ENCODE data around the gene SLC17A3.

Gene SLC17A3

DNA sequence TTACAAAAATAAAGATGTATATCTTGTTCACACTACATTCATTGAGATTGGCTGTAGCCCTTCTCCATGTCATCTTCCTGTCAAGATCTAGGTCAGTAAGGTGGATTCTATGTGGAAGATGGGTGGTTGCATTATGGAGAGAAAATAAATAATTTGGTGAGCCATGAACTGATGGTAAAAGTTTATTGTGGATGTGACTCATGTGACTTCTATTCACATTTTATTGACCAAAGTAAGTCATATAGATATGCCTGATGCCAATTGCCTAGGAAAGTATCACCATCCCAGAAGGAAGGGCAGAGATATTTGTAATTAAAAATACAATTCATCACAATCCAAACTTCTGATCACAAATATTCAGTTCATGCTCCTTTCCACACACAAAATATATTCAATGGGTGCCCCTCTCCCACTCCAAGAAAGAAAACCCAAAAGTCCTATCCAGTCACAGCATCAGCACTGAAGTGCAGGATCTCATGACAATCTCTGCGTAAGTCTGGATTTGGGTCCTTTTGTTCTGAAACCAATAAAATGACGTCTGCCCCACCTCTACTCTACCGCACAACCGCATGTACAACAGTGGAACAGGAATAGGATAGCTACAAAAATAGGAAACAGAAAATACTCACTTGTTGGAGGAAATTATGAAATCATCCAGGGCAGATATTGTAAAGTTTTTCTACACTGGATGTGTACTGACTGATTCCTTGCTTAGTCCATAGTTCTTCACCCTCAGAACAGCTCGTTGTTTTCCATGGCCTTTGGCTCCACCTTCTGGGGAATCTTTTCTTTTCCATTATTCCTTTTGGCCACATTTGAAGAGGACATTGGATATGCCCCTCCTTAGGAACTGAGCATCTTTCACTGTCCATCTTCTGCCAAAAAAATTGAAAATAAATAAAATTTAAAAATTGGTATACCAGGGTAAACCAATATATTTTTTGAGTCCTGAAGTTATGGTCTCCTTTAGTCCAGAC lies 16.1 kb upstream of the SLC17A3 start:
- H3K36me3 ChIP-seq (ENCODE audit: control insufficient read depth, insufficient read depth, low read length) = no peaks in the 10 kb centered on the region
- no peaks in the 10 kb centered on the region for H3K9me3 ChIP-seq (ENCODE audit: control insufficient read depth, low read length)
- no peak overlapping the region for H3K4me3 ChIP-seq (ENCODE audit: insufficient read depth, low read depth, low read length)
- H3K27ac ChIP-seq (ENCODE audit: insufficient read depth, low read depth, low read length, poor library complexity, severe bottlenecking) = no peak overlapping the region
- WGBS, 2 experiments = 77 to 83% methylated on average over 5 of the region's 5 CpGs
- no peaks in the 10 kb centered on the region for H3K4me1 ChIP-seq (ENCODE audit: control insufficient read depth, insufficient read depth, low read length)
- no peaks in the 10 kb centered on the region for H3K27me3 ChIP-seq (ENCODE audit: control insufficient read depth, insufficient read depth, low read length, poor library complexity, severe bottlenecking)

DNA sequence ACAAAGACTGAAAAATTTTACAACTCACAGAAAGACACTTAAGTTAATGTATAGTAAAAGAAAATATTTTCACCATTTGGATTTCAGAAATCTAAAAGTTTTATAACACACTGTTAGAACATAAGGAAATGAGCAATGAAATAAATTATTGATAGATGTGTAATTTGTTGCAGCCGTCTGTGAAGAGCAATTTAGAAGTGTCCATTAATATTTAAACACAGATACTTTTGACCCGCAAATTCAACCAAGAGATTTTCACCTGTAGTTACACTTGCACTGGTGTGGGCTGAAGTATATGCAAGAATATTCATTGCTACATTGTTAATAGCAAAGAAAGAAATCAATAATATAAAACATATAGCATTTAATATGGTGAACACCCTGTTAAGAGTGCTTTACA lies 14.6 kb upstream of the SLC17A3 start:
- H3K27ac ChIP-seq (ENCODE audit: insufficient read depth, low read depth, low read length, poor library complexity, severe bottlenecking) = no peak overlapping the region
- H3K9me3 ChIP-seq (ENCODE audit: control insufficient read depth, low read length) = no peaks in the 10 kb centered on the region
- H3K27me3 ChIP-seq (ENCODE audit: control insufficient read depth, insufficient read depth, low read length, poor library complexity, severe bottlenecking) = no peaks in the 10 kb centered on the region
- H3K4me1 ChIP-seq (ENCODE audit: control insufficient read depth, insufficient read depth, low read length) = no peaks in the 10 kb centered on the region
- H3K36me3 ChIP-seq (ENCODE audit: control insufficient read depth, insufficient read depth, low read length) = no peaks in the 10 kb centered on the region
- H3K4me3 ChIP-seq (ENCODE audit: insufficient read depth, low read depth, low read length) = no peak overlapping the region
- WGBS, 2 experiments = 96% methylated on average over 2 of the region's 2 CpGs; no CpG with 5 or more reads in 1 of the 2 experiments

DNA sequence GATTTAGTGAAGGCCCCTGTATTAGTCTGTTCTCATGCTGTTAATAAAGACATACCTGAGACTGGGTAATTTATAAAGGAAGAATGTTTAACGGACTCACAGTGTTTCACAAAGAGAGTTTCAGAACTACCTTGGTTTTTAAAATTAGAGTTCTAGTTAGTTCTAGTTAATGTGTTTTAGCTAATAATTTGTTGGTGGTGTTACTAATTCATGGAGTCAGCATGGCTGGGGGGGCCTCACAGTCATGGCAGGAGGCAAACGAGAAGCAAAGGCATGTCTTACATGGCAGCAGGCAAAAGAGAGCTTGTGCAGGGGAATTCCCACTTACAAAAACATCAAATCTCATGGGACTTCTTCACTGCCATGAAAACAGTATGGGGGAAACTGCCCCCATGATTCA lies 12.0 kb upstream of the SLC17A3 start:
- Histone ChIP-seq H3K9me3 (ENCODE audit: control insufficient read depth, low read length) (no peaks in the 10 kb centered on the region), H3K27ac (ENCODE audit: insufficient read depth, low read depth, low read length, poor library complexity, severe bottlenecking) (no peak overlapping the region), H3K36me3 (ENCODE audit: control insufficient read depth, insufficient read depth, low read length) (no peaks in the 10 kb centered on the region), H3K4me3 (ENCODE audit: insufficient read depth, low read depth, low read length) (no peak overlapping the region), H3K4me1 (ENCODE audit: control insufficient read depth, insufficient read depth, low read length) (no peaks in the 10 kb centered on the region), H3K27me3 (ENCODE audit: control insufficient read depth, insufficient read depth, low read length, poor library complexity, severe bottlenecking) (no peaks in the 10 kb centered on the region)
- WGBS, 2 experiments = 81 to 96% methylated on average over 2 of the region's 2 CpGs

DNA sequence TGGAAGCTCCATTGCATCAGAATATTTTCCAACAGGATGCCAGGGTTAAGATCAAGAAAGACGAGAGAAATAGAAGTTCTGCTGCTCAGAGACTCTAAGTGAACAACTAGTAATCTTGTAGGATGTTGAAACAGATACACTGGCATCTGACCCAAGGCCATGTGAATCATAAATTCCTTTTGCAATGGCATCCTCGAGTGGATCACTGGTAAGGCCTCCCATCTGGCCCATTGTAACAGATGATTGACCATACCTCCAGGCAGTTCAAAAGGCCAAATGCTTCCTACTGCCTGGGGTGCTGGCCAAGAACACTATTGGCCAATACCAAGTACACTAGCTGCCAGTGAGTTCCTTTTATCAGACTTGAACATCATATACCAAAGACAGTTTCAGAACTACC lies 9.9 kb upstream of the SLC17A3 start:
- H3K4me1 ChIP-seq (ENCODE audit: control insufficient read depth, insufficient read depth, low read length) = no peaks in the 10 kb centered on the region
- H3K27ac ChIP-seq (ENCODE audit: insufficient read depth, low read depth, low read length, poor library complexity, severe bottlenecking) = no peak overlapping the region
- H3K9me3 ChIP-seq (ENCODE audit: control insufficient read depth, low read length) = no peaks in the 10 kb centered on the region
- no peaks in the 10 kb centered on the region for H3K27me3 ChIP-seq (ENCODE audit: control insufficient read depth, insufficient read depth, low read length, poor library complexity, severe bottlenecking)
- no peak overlapping the region for H3K4me3 ChIP-seq (ENCODE audit: insufficient read depth, low read depth, low read length)
- 85 to 87% methylated on average over 2 of the region's 2 CpGs for WGBS, 2 experiments
- H3K36me3 ChIP-seq (ENCODE audit: control insufficient read depth, insufficient read depth, low read length) = no peaks in the 10 kb centered on the region

DNA sequence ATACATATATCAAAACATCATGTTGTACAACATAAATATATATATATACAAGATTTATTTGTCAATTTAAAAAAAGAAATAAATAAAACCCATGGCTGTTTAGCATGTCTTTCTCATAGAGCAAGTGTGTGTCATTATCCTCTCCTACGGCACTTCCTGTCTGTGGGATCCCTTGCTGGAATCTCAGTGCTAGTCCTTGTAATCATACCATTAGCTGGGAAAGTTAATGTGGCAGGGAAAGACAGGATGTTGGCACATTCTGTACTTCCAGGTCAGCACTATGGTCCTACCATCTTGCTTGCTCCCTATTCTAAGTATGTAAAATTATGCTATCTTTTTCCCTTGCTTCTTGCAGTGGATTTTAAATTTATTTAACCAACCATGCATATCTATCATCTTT lies 9.5 kb upstream of the SLC17A3 start:
- H3K9me3 ChIP-seq (ENCODE audit: control insufficient read depth, low read length) = no peaks in the 10 kb centered on the region
- no peaks in the 10 kb centered on the region for H3K27me3 ChIP-seq (ENCODE audit: control insufficient read depth, insufficient read depth, low read length, poor library complexity, severe bottlenecking)
- no peaks in the 10 kb centered on the region for H3K4me1 ChIP-seq (ENCODE audit: control insufficient read depth, insufficient read depth, low read length)
- no peaks in the 10 kb centered on the region for H3K36me3 ChIP-seq (ENCODE audit: control insufficient read depth, insufficient read depth, low read length)
- no peak overlapping the region for H3K4me3 ChIP-seq (ENCODE audit: insufficient read depth, low read depth, low read length)
- 86 to 89% methylated on average over 1 of the region's 1 CpG for WGBS, 2 experiments
- no peak overlapping the region for H3K27ac ChIP-seq (ENCODE audit: insufficient read depth, low read depth, low read length, poor library complexity, severe bottlenecking)

DNA sequence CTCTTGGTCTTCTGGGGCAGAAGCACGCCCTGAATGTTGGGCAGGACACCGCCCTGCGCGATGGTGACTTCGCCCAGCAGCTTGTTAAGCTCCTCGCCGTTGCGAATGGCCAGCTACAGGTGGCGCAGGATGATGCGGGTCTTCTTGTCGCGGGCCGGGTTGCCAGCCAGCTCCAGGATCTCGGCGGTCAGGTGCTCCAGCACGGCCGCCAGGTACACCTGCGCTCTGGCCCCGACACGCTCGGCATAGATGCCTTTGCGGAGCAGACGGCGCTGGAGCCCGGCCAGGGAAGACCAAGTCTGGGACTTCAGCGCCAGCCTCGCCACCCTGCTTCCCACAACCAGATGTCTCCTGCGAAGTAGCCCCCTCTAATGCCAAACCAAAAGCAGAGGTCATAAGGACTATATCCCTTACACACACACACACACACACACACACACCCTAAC lies 8.0 kb upstream of the SLC17A3 start:
- no peak overlapping the region for H3K27ac ChIP-seq (ENCODE audit: insufficient read depth, low read depth, low read length, poor library complexity, severe bottlenecking)
- 84 to 89% methylated on average over 28 of the region's 28 CpGs for WGBS, 2 experiments
- no peaks in the 10 kb centered on the region for H3K4me1 ChIP-seq (ENCODE audit: control insufficient read depth, insufficient read depth, low read length)
- H3K4me3 ChIP-seq (ENCODE audit: insufficient read depth, low read depth, low read length) = no peak overlapping the region
- H3K27me3 ChIP-seq (ENCODE audit: control insufficient read depth, insufficient read depth, low read length, poor library complexity, severe bottlenecking) = no peaks in the 10 kb centered on the region
- H3K36me3 ChIP-seq (ENCODE audit: control insufficient read depth, insufficient read depth, low read length) = no peaks in the 10 kb centered on the region
- no peaks in the 10 kb centered on the region for H3K9me3 ChIP-seq (ENCODE audit: control insufficient read depth, low read length)

DNA sequence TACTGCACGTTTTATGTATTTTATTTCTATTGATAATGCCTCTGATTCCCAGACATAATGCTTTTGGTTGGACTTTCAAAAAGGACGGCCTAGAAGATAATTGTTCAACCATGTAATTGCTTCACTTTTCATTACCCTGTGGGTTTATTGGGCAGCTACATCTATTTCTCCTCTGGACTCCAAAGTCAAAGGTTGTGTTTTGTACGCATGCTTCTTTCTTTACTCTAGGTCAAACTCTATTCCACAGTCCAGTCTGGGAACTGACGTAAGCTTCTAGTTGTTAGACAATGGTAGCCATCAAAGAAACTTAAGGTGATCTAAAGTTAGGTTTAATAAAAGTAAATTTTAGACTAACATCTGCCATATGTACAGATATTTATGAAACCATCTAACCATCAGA lies 6.6 kb upstream of the SLC17A3 start:
- no peaks in the 10 kb centered on the region for H3K27me3 ChIP-seq (ENCODE audit: control insufficient read depth, insufficient read depth, low read length, poor library complexity, severe bottlenecking)
- no peak overlapping the region for H3K4me3 ChIP-seq (ENCODE audit: insufficient read depth, low read depth, low read length)
- H3K4me1 ChIP-seq (ENCODE audit: control insufficient read depth, insufficient read depth, low read length) = no peaks in the 10 kb centered on the region
- H3K27ac ChIP-seq (ENCODE audit: insufficient read depth, low read depth, low read length, poor library complexity, severe bottlenecking) = no peak overlapping the region
- whole genome bisulfite sequencing, 2 experiments = 100% methylated on average over 3 to 4 of the region's 4 CpGs
- no peaks in the 10 kb centered on the region for H3K36me3 ChIP-seq (ENCODE audit: control insufficient read depth, insufficient read depth, low read length)
- no peaks in the 10 kb centered on the region for H3K9me3 ChIP-seq (ENCODE audit: control insufficient read depth, low read length)

DNA sequence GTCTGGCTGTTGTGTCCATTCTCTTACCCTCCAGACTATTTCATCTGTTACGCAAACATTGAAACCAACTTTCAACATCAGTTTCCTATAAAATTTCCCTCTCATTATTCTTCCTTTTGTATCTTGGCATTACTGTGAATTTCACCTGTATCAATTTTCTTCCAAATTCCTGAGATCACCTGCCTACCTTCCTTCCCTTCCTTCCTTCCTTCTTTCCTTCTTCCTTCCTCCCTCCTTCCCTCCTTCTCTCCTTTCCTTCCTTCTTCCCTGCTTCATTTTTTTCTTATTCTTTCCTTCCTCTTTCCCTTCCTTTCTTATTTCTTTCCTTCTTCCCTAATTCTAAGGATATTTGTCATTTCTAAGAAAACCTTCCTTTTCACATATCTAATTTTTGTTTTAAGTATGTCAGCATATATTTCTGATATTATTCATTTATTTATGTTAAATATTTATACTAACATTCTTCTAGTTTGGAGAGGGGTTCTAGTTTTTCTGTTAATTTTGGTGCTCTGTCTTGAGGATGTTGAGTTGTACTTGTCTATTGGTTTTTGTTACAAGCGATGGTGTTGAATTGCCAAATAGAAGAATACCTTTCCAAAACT lies 4.8 kb upstream of the SLC17A3 start:
- 97% methylated on average over 2 of the region's 2 CpGs for WGBS, 2 experiments
- no peaks in the 10 kb centered on the region for H3K9me3 ChIP-seq (ENCODE audit: control insufficient read depth, low read length)
- H3K27me3 ChIP-seq (ENCODE audit: control insufficient read depth, insufficient read depth, low read length, poor library complexity, severe bottlenecking) = no peaks in the 10 kb centered on the region
- no peak overlapping the region for H3K4me3 ChIP-seq (ENCODE audit: insufficient read depth, low read depth, low read length)
- H3K27ac ChIP-seq (ENCODE audit: insufficient read depth, low read depth, low read length, poor library complexity, severe bottlenecking) = no peak overlapping the region
- H3K4me1 ChIP-seq (ENCODE audit: control insufficient read depth, insufficient read depth, low read length) = no peaks in the 10 kb centered on the region
- H3K36me3 ChIP-seq (ENCODE audit: control insufficient read depth, insufficient read depth, low read length) = no peaks in the 10 kb centered on the region

DNA sequence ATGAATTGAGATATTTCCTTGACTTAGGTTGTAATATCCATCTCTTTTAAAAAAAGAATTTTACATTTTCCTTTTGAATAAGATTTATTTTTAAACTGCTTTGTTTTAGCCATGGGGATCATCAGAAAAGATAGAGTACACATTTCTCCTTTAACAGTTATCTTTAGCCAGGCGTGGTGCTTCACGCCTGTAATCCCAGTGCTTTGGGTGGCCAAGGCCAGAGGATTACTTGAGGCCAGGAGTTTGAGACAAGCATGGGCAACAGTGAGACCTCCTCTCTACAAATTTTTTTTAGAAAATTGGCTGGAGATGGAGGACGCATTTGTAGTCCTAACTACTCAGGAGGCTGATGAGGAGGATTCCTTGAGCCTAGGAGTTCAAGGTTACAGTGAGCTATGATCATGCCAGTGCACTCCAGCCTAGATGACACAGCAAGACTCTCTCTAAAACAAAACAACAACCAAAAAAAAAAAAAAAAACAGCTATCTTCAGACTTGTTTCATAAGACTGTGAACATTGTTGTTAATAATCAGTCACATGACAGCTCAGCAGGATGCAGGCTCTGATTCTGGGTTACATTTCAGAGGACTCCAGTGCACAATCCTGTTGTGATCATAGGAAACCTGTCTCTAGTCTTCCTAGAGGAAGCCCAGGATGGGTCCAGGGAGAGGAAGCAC lies 2.0 kb upstream of the SLC17A3 start:
- no peak overlapping the region for H3K27ac ChIP-seq (ENCODE audit: insufficient read depth, low read depth, low read length, poor library complexity, severe bottlenecking)
- no peaks in the 10 kb centered on the region for H3K4me1 ChIP-seq (ENCODE audit: control insufficient read depth, insufficient read depth, low read length)
- H3K4me3 ChIP-seq (ENCODE audit: insufficient read depth, low read depth, low read length) = no peak overlapping the region
- 85 to 97% methylated on average over 3 of the region's 3 CpGs for WGBS, 2 experiments
- H3K9me3 ChIP-seq (ENCODE audit: control insufficient read depth, low read length) = no peaks in the 10 kb centered on the region
- no peaks in the 10 kb centered on the region for H3K27me3 ChIP-seq (ENCODE audit: control insufficient read depth, insufficient read depth, low read length, poor library complexity, severe bottlenecking)
- H3K36me3 ChIP-seq (ENCODE audit: control insufficient read depth, insufficient read depth, low read length) = no peaks in the 10 kb centered on the region

DNA sequence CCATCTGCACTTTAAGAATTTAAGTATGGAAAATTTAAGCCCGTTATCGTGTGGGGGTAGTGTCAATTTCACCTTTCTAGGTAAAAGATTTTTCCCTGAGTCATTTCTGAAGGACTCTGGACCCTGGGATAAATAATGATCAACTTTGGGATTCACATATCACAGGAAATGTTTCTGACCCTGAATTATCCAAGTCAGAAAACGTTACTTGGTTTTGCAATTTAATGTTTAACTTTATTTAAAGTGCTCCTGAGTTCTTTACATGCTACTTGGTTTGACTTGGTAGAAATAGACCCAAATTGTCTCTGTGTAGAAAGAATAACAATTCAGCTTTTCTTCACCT lies 1.5 kb upstream of the SLC17A3 start:
- Histone ChIP-seq H3K36me3 (ENCODE audit: control insufficient read depth, insufficient read depth, low read length) (no peaks in the 10 kb centered on the region), H3K27ac (ENCODE audit: insufficient read depth, low read depth, low read length, poor library complexity, severe bottlenecking) (no peak overlapping the region), H3K4me1 (ENCODE audit: control insufficient read depth, insufficient read depth, low read length) (no peaks in the 10 kb centered on the region), H3K27me3 (ENCODE audit: control insufficient read depth, insufficient read depth, low read length, poor library complexity, severe bottlenecking) (no peaks in the 10 kb centered on the region), H3K9me3 (ENCODE audit: control insufficient read depth, low read length) (no peaks in the 10 kb centered on the region), H3K4me3 (ENCODE audit: insufficient read depth, low read depth, low read length) (no peak overlapping the region)
- 93 to 95% methylated on average over 3 of the region's 3 CpGs for WGBS, 2 experiments

Data from ectodermal cell (in vitro differentiated cells).